Colonic mucosa (tissue), 4 donors: ENCODE data around the gene TCHP. TPM values are rescaled to one million over a fixed set of nuclear protein-coding genes. Genes with fewer than 3 reads are reported as not detected.
"Not testable (repeated sequence)": the region's sequence is repeated elsewhere in the genome, so short reads cannot be mapped to it uniquely, and the experiment has no call there.

ENCODE experiments used
- DNase-seq: peaks from one replicate; pipeline ENCODE4 v3.0.0-alpha.2; 2020
- H3K27ac ChIP-seq: fragments of 200-600 bp; one replicate; pipeline ENCODE4 v1.8.0; 2021
- H3K27me3 ChIP-seq: fragments of 200-600 bp; one replicate; pipeline ENCODE4 v1.8.0; 2021
- H3K36me3 ChIP-seq: fragments of 200-600 bp; one replicate; pipeline ENCODE4 v1.8.0; 2021
- H3K4me1 ChIP-seq: fragments of 200-600 bp; one replicate; pipeline ENCODE4 v1.8.0; 2021; ENCODE audit warnings: mild to moderate bottlenecking
- H3K4me3 ChIP-seq: fragments of 200-600 bp; one replicate; pipeline ENCODE4 v1.8.0; 2021
- H3K9ac ChIP-seq, 2 donors: one replicate each; pipeline ENCODE4 v1.7.0; 2013; ENCODE audit warnings: control low read depth in 2 of 2, low read depth in 2 of 2, low read length in 2 of 2
- H3K9me3 ChIP-seq: fragments of 200-600 bp; one replicate; pipeline ENCODE4 v1.8.0; 2021
- intact Hi-C: fragments of 100-400 bp; cut with DNase I; formaldehyde crosslinking; loops from one replicate; pipeline ENCODE4 v1.14.1; 2022
- total RNA-seq, 2 donors: library from RNA; stranded (reverse); fragmentation: NEBNext Ultra II Directional in 1 of 2; extraction: Animal tissue kit (Norgen Biotek cat#: 25700) in 1 of 2; gene quantifications; one replicate each; pipeline ENCODE4 v1.2.1, GENCODE V29; 2021
- TF ChIP-seq, protein P1 (sequence below): fragments of 200-600 bp; IDR thresholded peaks from one replicate; pipeline ENCODE4 v1.8.0; 2022; ENCODE audit warnings: antibody characterized with exemption, mild to moderate bottlenecking
- donor health status: healthy.
- donor health status: DM: no; HTN: no; CAD: no.
- donor health status: DM: no; HTN: no; CAD: no.

TCHP gene
- total RNA-seq, 2 donors from 2014 or later: 11.4 to 27.0 TPM

DNA sequence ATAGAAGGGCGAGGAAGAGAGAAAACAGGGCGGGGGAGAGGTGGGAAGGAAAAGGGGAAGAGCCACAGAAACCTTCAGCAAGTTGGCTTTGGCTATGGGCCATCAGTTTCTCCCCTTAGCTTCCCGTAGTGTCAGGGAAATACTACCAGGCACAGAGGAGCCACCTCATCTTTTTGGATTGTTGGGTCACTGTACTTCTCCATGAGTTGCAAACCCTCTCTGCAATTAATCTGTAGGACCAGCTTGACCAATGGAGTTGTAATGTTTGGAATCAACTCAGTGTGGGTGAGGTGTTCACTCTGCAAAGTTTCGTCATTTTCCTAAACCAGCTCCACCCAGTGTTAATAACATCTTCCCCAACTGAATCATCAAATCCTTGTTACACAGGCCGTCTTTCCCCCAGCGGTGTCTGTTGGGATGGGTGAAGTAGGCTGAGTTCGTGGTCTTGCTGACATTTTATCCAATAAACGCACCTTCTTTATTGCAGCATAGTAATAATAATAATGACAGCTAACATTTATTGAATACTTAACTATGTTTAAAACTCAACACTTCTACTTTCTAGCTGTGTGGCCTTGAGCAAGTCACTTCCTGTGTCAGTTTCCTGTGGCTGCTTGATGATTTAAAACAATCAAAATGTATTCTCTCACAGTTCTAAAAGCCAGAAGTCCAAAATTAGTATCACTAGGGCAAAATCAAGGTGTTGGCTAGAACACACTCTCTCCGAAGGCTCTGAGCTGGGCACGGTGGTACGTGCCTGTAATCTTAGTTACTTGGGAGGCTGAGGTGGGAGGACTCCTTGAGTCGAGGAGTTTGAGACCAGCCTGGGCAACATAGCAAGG lies 11.7 kb upstream of the TCHP start:
- peak overlapping the region; percentile 52 for H3K27ac ChIP-seq
- no peaks in the 10 kb centered on the region for H3K27me3 ChIP-seq
- TF ChIP-seq, protein P1, sequence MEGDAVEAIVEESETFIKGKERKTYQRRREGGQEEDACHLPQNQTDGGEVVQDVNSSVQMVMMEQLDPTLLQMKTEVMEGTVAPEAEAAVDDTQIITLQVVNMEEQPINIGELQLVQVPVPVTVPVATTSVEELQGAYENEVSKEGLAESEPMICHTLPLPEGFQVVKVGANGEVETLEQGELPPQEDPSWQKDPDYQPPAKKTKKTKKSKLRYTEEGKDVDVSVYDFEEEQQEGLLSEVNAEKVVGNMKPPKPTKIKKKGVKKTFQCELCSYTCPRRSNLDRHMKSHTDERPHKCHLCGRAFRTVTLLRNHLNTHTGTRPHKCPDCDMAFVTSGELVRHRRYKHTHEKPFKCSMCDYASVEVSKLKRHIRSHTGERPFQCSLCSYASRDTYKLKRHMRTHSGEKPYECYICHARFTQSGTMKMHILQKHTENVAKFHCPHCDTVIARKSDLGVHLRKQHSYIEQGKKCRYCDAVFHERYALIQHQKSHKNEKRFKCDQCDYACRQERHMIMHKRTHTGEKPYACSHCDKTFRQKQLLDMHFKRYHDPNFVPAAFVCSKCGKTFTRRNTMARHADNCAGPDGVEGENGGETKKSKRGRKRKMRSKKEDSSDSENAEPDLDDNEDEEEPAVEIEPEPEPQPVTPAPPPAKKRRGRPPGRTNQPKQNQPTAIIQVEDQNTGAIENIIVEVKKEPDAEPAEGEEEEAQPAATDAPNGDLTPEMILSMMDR: no peak
- DNase-seq: no peak
- H3K4me3 ChIP-seq: no peak overlapping the region
- H3K9me3 ChIP-seq: no peaks in the 10 kb centered on the region
- no peak overlapping the region for H3K9ac ChIP-seq
- intact Hi-C loops: no loop called here
- H3K36me3 ChIP-seq: no peaks in the 10 kb centered on the region
- no peaks in the 10 kb centered on the region for H3K4me1 ChIP-seq

DNA sequence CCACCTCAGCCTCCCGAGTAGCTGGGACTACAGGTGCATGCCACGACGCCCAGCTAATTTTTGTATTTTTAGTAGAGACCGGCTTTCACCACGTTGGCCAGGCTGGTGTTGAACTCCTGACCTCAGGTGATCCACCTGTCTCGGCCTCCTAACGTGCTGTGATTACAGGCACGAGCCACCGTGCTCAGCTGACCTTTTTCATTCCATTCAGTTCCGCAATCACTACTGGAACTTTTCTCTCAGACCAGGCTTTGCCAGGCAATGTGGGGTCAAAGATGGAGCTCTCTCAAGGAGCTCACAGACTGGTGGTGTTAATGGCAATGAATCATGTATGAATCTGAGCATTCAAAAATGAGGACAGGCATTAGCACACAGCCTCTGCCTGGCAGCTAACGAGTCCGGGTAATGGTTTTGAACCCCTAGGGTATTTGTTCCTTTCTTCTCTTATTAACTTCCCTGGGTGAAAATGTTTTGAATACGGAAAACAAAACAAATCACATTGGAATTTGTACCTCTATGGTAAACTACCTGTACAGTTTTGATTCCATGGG lies 9.4 kb upstream of the TCHP start:
- DNase-seq: no peak
- H3K36me3 ChIP-seq: no peaks in the 10 kb centered on the region
- H3K9me3 ChIP-seq: no peaks in the 10 kb centered on the region
- H3K27me3 ChIP-seq: no peaks in the 10 kb centered on the region
- TF ChIP-seq, protein P1: no peak
- H3K9ac ChIP-seq: no peak overlapping the region
- no peaks in the 10 kb centered on the region for H3K4me1 ChIP-seq
- intact Hi-C loops: no loop called here
- no peak overlapping the region for H3K4me3 ChIP-seq
- no peak overlapping the region for H3K27ac ChIP-seq

DNA sequence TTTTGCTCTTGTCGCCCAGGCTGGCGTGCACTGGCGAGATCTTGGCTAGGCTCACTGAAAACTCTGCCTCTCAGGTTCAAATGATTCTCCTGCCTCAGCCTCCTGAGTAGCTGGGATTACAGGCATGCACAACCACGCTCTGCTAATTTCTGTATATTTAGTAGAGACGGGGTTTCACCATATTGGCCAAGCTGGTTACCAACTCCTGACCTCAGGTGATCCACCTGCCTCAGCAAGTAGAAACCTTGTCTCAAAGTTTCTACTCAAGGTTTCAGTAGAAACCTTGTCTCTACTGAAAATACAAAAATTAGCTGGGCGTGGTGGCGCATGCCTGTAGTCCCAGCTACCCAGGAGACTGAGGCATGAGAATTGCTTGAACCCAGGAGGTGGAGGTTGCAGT lies 8.3 kb upstream of the TCHP start:
- H3K9ac ChIP-seq, H3K4me1 ChIP-seq, DNase-seq, H3K9me3 ChIP-seq, H3K4me3 ChIP-seq, H3K27ac ChIP-seq, H3K36me3 ChIP-seq, intact Hi-C loops, H3K27me3 ChIP-seq: not testable (repeated sequence)

DNA sequence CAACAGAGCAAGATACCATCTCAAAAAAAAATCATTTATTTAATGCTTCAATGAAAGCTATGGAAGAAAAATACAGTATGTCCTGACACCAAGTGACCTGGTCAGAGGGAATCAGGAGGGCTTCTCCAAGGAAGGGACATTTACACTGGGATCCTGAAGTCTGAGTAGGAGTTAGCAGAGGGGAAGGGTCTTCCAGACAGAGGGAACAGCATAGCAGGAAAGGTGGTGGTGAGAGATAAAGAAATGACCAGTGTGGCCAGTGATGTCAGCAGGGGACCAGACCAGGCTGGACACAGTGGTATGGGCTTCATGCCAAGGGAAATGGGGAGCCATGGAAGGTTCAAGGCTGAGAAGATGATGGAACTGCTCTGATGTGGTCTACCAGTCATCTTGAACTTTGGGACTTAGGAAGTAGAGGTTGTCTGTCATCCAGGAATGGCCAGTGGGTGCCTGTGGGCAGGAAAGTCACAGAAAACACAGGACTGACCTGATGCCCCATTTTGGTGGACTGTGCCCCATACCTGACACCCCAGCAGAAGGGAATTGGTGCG lies 7.8 kb upstream of the TCHP start:
- no peaks in the 10 kb centered on the region for H3K4me1 ChIP-seq
- H3K36me3 ChIP-seq: no peaks in the 10 kb centered on the region
- no peaks in the 10 kb centered on the region for H3K9me3 ChIP-seq
- DNase-seq: no peak
- H3K27ac ChIP-seq: no peak overlapping the region
- H3K4me3 ChIP-seq: no peak overlapping the region
- no peak overlapping the region for H3K9ac ChIP-seq
- intact Hi-C loops: no loop called here
- TF ChIP-seq, protein P1: no peak
- no peaks in the 10 kb centered on the region for H3K27me3 ChIP-seq

DNA sequence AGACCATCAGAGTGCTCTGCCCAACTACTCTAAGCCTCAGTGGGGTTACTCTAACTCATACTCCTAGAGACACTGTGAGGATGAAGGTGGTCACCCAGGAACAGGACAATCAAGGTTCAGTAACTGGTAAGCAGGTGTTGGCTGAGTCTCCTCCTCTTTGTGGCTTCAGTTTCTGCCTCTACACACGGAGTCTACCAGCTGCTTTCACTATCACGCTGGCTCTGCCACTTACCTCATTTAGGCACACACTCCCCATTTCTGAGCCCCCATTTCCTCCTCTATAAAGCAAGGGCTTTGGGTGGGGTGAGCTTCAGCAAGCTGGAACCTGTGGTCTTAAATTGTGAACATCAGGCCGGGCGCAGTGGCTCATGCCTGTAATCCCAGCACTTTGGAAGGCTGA lies 7.3 kb upstream of the TCHP start:
- no peak for DNase-seq
- no peaks in the 10 kb centered on the region for H3K9me3 ChIP-seq
- intact Hi-C loops: no loop called here
- no peaks in the 10 kb centered on the region for H3K4me1 ChIP-seq
- no peak overlapping the region for H3K27ac ChIP-seq
- H3K4me3 ChIP-seq: no peak overlapping the region
- H3K9ac ChIP-seq: no peak overlapping the region
- TF ChIP-seq, protein P1: no peak
- no peaks in the 10 kb centered on the region for H3K27me3 ChIP-seq
- no peaks in the 10 kb centered on the region for H3K36me3 ChIP-seq
